ENCODE data around the gene CDK18.

CDK18 gene

GRCh38 chr1:205530116-205530515 lies 25.6 kb downstream of the CDK18 start:
- FAIRE-seq = no peak
- no peak for DNase-seq (ENCODE audit: insufficient read length, low spot score)
- no peak for TF ChIP-seq CTCF (IDR thresholded peaks at IDR 0.05; ENCODE audit: insufficient read depth, missing control alignments)

- TF ChIP-seq CTCF (IDR thresholded peaks at IDR 0.05; ENCODE audit: insufficient read depth, missing control alignments) = no peak
- no peak for FAIRE-seq
Measured at GRCh38 chr1:205531191-205532025, 26.9 kb downstream of the CDK18 start.

GRCh38 chr1:205532026-205532898 lies 27.8 kb downstream of the CDK18 start:
- no peak for FAIRE-seq
- TF ChIP-seq CTCF (IDR thresholded peaks at IDR 0.05; ENCODE audit: insufficient read depth, missing control alignments) = no peak
- no peak for DNase-seq (ENCODE audit: insufficient read length, low spot score)

More at GRCh38 chr1:205531191-205532025, 26.9 kb downstream of the CDK18 start:
- no peak for DNase-seq (ENCODE audit: insufficient read length, low spot score)

GRCh38 chr1:205532996-205533735 lies 28.7 kb downstream of the CDK18 start:
- DNase-seq (ENCODE audit: insufficient read length, low spot score) (no peak), FAIRE-seq (no peak)
- no peak for TF ChIP-seq CTCF (IDR thresholded peaks at IDR 0.05; ENCODE audit: insufficient read depth, missing control alignments)

- DNase-seq (ENCODE audit: insufficient read length, low spot score) (no peak), FAIRE-seq (no peak)
- TF ChIP-seq CTCF (IDR thresholded peaks at IDR 0.05; ENCODE audit: insufficient read depth, missing control alignments) = no peak
Measured at GRCh38 chr1:205533748-205534443, 29.4 kb downstream of the CDK18 start.

- FAIRE-seq (no peak), DNase-seq (ENCODE audit: insufficient read length, low spot score) (no peak)
- no peak for TF ChIP-seq CTCF (IDR thresholded peaks at IDR 0.05; ENCODE audit: insufficient read depth, missing control alignments)
Measured at GRCh38 chr1:205534444-205534985, 30.0 kb downstream of the CDK18 start.
